Parathyroid adenoma (tissue), 2 donors: ENCODE measurements around the gene APRT.

ENCODE experiments used
- H2AFZ ChIP-seq: fragments of 300-600 bp; sonication (generic); one replicate; pipeline ENCODE4 v1.7.0; 2017; ENCODE audit warnings: antibody characterized with exemption, mild to moderate bottlenecking
- H3K27ac ChIP-seq: fragments of 300-600 bp; sonication (generic); one replicate; pipeline ENCODE4 v1.7.0; 2017
- H3K27me3 ChIP-seq: fragments of 300-600 bp; sonication (generic); one replicate; pipeline ENCODE4 v1.7.0; 2017; ENCODE audit warnings: low read length; ENCODE audit not compliant: control insufficient read depth, insufficient read depth
- H3K36me3 ChIP-seq: fragments of 300-600 bp; sonication (generic); one replicate; pipeline ENCODE4 v1.7.0; 2017; ENCODE audit warnings: low read length; ENCODE audit not compliant: control insufficient read depth, insufficient read depth
- H3K4me1 ChIP-seq: fragments of 300-600 bp; sonication (generic); one replicate; pipeline ENCODE4 v1.7.0; 2017; ENCODE audit warnings: control low read depth
- H3K4me2 ChIP-seq: fragments of 300-600 bp; sonication (generic); one replicate; pipeline ENCODE4 v1.7.0; 2017; ENCODE audit warnings: low read length
- H3K4me3 ChIP-seq: fragments of 300-600 bp; sonication (generic); one replicate; pipeline ENCODE4 v1.7.0; 2017; ENCODE audit warnings: low read depth, low read length
- H3K79me2 ChIP-seq: fragments of 300-600 bp; sonication (generic); one replicate; pipeline ENCODE4 v1.7.0; 2017; ENCODE audit warnings: control low read depth
- H3K9ac ChIP-seq: fragments of 300-600 bp; sonication (generic); one replicate; pipeline ENCODE4 v1.7.0; 2017; ENCODE audit warnings: mild to moderate bottlenecking
- H3K9me3 ChIP-seq: fragments of 300-600 bp; sonication (generic); one replicate; pipeline ENCODE4 v1.7.0; 2017; ENCODE audit warnings: low read length; ENCODE audit not compliant: control insufficient read depth
- TF ChIP-seq, protein P1 (sequence below): fragments of 300-600 bp; sonication (generic); IDR thresholded peaks from one replicate; pipeline ENCODE4 v1.7.0; 2017; ENCODE audit warnings: antibody characterized with exemption, mild to moderate bottlenecking
- donor health status: primary hyperparathyroidism.

APRT gene, protein sequence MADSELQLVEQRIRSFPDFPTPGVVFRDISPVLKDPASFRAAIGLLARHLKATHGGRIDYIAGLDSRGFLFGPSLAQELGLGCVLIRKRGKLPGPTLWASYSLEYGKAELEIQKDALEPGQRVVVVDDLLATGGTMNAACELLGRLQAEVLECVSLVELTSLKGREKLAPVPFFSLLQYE

DNA sequence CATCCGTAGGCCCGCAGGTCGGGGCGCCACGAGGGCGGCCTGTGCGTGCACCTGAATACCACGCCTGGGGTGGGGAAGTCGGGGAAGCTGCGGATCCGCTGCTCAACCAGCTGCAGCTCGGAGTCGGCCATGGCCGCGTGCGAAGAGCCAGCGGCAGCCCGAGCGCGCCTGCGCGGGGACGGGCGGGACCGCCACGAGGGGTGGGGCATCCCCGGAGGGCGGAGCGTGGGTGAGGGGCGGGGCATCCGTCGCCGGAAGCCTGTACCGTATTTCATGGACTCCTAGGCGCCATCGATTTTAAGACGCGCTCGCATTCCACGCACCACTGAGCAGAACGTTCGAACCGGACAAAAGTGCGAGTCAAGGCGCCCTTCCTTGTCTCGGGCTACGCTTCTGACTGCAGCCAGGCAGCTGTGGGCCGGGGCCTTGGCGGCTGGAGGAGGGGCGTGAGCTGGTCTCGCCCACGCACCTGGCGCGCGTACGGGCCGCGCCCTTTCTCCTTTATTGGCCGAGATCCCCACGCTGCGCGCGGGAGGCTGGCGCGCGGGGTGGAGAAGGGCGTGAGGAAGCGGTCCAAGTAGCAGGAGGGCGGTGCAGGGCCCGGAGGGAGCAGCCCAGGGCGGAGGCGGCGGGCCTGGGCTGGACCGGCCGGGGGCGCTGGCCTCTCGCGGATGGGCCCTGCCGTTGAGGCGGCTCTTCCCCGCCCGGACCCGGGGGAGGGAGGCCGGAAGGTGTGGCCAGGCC, at the start of gene APRT:
Gene APRT, minus strand, starts transcription at position 160 of the 744 bp plus-strand sequence. Its CDS starts 29 bp downstream, at position 131.
- no peak within 1 kb of the TSS for H3K9ac ChIP-seq
- H3K4me1 ChIP-seq: peaks cover 8% of the 10 kb centered on the region
- H3K4me3 ChIP-seq: peak within 1 kb of the TSS; percentile 75
- H3K27ac ChIP-seq: peak within 1 kb of the TSS; percentile 58
- H3K4me2 ChIP-seq: peak within 1 kb of the TSS; percentile 86
- H3K79me2 ChIP-seq: no peaks in the 10 kb centered on the region
- H3K9me3 ChIP-seq: no peaks in the 10 kb centered on the region
- H3K36me3 ChIP-seq: no peaks in the 10 kb centered on the region
- no peaks in the 10 kb centered on the region for H3K27me3 ChIP-seq
- TF ChIP-seq, protein P1, sequence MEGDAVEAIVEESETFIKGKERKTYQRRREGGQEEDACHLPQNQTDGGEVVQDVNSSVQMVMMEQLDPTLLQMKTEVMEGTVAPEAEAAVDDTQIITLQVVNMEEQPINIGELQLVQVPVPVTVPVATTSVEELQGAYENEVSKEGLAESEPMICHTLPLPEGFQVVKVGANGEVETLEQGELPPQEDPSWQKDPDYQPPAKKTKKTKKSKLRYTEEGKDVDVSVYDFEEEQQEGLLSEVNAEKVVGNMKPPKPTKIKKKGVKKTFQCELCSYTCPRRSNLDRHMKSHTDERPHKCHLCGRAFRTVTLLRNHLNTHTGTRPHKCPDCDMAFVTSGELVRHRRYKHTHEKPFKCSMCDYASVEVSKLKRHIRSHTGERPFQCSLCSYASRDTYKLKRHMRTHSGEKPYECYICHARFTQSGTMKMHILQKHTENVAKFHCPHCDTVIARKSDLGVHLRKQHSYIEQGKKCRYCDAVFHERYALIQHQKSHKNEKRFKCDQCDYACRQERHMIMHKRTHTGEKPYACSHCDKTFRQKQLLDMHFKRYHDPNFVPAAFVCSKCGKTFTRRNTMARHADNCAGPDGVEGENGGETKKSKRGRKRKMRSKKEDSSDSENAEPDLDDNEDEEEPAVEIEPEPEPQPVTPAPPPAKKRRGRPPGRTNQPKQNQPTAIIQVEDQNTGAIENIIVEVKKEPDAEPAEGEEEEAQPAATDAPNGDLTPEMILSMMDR: peak; percentile 24
- peak within 1 kb of the TSS; percentile 89 for H2AFZ ChIP-seq

DNA sequence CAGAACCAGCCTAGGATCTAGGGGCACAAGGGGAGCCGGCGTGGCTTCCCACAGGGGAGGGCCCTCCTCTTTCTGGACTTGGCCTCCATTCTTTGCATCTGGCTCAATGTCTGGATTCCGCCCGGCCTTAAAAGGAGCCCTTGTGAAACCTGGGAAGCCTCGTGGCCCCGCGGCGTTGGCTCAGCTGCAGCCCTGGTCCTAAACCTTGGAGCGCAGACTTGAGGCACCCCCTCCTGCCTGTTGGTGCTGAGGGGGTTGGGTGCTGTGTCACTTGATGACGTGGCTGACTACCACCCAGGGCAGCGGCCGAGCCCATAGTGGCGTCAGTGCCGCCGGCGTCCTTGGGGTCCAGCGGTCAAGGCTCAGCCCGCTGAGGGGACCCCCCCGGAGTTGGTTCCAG, 49.6 kb upstream of the APRT start:
- Histone ChIP-seq H3K4me2 (no peak overlapping the region), H2AFZ (no peak overlapping the region), H3K27me3 (no peaks in the 10 kb centered on the region), H3K36me3 (no peaks in the 10 kb centered on the region), H3K4me1 (peaks cover 8% of the 10 kb centered on the region), H3K9me3 (no peaks in the 10 kb centered on the region), H3K79me2 (peaks cover 6% of the 10 kb centered on the region), H3K27ac (no peak overlapping the region), H3K9ac (no peak overlapping the region), H3K4me3 (no peak overlapping the region)
- TF ChIP-seq, protein P1: no peak

DNA sequence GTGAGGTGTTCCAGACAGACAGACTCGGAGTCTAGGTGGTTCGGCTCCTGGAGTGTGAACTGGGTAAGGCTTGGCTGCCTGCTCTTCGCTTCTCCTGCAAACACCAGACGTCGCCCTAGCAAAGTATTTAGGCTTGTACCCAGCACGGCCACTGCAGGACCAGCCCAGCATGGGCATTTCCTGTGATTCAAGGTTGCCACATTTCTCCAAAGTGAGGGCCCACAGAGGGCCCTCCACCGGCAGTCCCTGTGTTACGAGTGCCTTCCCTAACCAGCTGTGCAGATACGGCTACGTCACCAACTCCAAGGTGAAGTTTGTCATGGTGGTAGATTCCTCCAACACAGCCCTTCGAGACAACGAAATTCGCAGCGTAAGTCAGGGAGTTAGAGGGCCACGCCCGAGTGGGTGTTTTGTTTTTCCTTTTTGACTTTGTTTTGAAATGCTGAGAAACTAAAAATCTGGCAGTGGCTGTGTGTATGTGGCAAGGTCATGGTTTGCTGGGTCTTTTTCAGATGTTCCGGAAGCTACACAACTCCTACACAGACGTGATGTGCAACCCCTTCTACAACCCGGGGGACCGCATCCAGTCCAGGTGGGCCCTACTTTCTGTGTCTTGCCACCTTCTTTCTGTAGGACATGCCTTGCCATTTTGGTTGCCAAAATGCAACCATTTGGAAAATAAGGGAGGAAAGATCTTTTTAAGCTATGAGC, 47.8 kb upstream of the APRT start:
- H3K27ac ChIP-seq: no peak overlapping the region
- no peak overlapping the region for H3K4me2 ChIP-seq
- no peak overlapping the region for H3K9ac ChIP-seq
- no peak overlapping the region for H3K4me3 ChIP-seq
- H3K79me2 ChIP-seq: peaks cover 11% of the 10 kb centered on the region
- no peaks in the 10 kb centered on the region for H3K27me3 ChIP-seq
- TF ChIP-seq, protein P1: no peak
- no peaks in the 10 kb centered on the region for H3K9me3 ChIP-seq
- H3K36me3 ChIP-seq: no peaks in the 10 kb centered on the region
- peaks cover 8% of the 10 kb centered on the region for H3K4me1 ChIP-seq
- H2AFZ ChIP-seq: no peak overlapping the region

DNA sequence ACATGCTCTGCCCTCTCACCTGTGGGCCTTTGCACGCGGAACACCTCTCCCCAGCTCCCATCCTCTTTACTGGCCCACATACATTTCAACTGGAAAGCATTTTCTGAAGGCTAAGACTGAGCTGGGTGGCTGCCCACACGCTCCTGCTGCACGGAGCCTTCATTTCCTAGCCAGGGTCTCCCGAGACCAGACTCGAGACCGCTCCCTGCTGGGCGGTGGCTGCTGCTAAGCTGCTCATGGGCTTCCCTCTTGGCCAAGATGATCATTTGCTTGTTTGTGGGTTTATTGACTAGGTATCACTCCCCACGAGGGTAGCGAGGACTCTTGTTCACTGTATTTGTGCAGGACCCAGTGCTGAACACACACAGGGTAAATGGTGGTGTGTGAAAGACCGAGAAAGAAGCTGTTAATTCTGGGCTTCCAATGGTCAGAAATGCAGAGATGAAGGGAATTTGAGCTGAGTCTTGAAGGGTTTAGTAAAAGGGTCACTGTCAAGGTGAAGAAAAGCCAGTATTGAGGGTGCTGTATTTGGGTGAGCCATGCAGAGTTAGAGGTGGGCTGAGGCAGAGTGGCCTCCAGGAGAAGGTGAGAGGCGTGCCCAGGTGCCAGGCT, 46.1 kb upstream of the APRT start:
- H3K4me2 ChIP-seq: peak overlapping the region; percentile 76
- no peaks in the 10 kb centered on the region for H3K27me3 ChIP-seq
- peaks cover 8% of the 10 kb centered on the region for H3K4me1 ChIP-seq
- peak overlapping the region; percentile 68 for H3K27ac ChIP-seq
- no peak overlapping the region for H3K9ac ChIP-seq
- H3K79me2 ChIP-seq: peaks cover 11% of the 10 kb centered on the region
- H3K9me3 ChIP-seq: no peaks in the 10 kb centered on the region
- TF ChIP-seq, protein P1: peak; percentile 68
- H3K36me3 ChIP-seq: no peaks in the 10 kb centered on the region
- H3K4me3 ChIP-seq: peak overlapping the region; percentile 82
- H2AFZ ChIP-seq: peak overlapping the region; percentile 98
